K562 (cell line): ENCODE data around the gene TPGS1. TPM values are rescaled to one million over a fixed set of nuclear protein-coding genes. Genes with fewer than 3 reads are reported as not detected.
A peak's percentile ranks its signal among the peaks of the same experiment; 100 is the strongest.

ENCODE experiments used
- ATAC-seq: fragments of 200-7000 bp; cut with Tn5 transposase; 3 replicates; pipeline ENCODE4 v1.9.1; 2020; ENCODE audit warnings: moderate library complexity
- BruUV-seq: library from RNA; stranded (reverse); fragments of 400-500 nt; replicated peaks from 2 replicates; lab custom pipeline; 2021; lab: Mats Ljungman, UMichigan
- CTCF ChIA-PET: fragments of 300-600 bp; formaldehyde crosslinking; extraction: SDS; loops from one replicate; lab custom pipeline; 2021; ENCODE audit warnings: low intra/inter-chr PET ratio; lab: Yijun Ruan, JAX
- POLR2A ChIA-PET: fragments of 300-600, 350-650 bp; sonication (Branson Sonifier 250); formaldehyde crosslinking; extraction: SDS; loops from one replicate; lab custom pipeline; 2021; ENCODE audit warnings: antibody characterized with exemption, inconsistent platforms; lab: Yijun Ruan, JAX
- DNase-seq, 4 experiments: peaks; one replicate each; pipeline versions ENCODE4 v3.0.0 to v3.0.0-alpha.2; 2011 to 2018; ENCODE audit warnings: low spot score in 3 of 4, mixed read lengths in 3 of 4; ENCODE audit errors: extremely low read depth in 1 of 4
- FAIRE-seq: peaks from 2 replicates; lab custom pipeline; 2011; peaks lifted over from hg19 to GRCh38; lab: Jason Lieb, UNC
- H2AFZ ChIP-seq: 2 replicates; pipeline ENCODE4 v1.6.0; 2011; ENCODE audit warnings: low read depth, low read length, control low read depth, inconsistent platforms
- H3K27ac ChIP-seq: fragments of 200-600 bp; 3 replicates; pipeline ENCODE4 v1.8.0; 2011; ENCODE audit warnings: low read depth, mild to moderate bottlenecking, control low read depth, inconsistent platforms, low read length, moderate library complexity, mixed read lengths; ENCODE audit errors: extremely low read depth
- H3K27me3 ChIP-seq, 2 experiments: fragments of 300-600 bp in 1 of 2; 2 replicates in 1 of 2; 3 replicates in 1 of 2; pipeline versions ENCODE4 v1.6.0 to v1.8.0; 2011; ENCODE audit warnings: inconsistent platforms in 2 of 2, low read length in 2 of 2, mild to moderate bottlenecking in 1 of 2, mixed read lengths in 1 of 2, moderate library complexity in 1 of 2; ENCODE audit not compliant: control insufficient read depth in 2 of 2, insufficient read depth in 2 of 2
- H3K36me3 ChIP-seq: fragments of 300-600 bp; 3 replicates; pipeline ENCODE4 v1.8.0; 2011; ENCODE audit warnings: mild to moderate bottlenecking, low read length, inconsistent platforms; ENCODE audit not compliant: control insufficient read depth, insufficient read depth
- H3K4me1 ChIP-seq, 2 experiments: fragments of 200-600 bp in 1 of 2; replicated peaks in 1 of 2; 2 replicates in 1 of 2; 3 replicates in 1 of 2; pipeline versions ENCODE4 v1.5.1 to v1.8.0; 2011; ENCODE audit warnings: inconsistent platforms in 2 of 2, low read length in 2 of 2, mild to moderate bottlenecking in 1 of 2, mixed read lengths in 1 of 2, moderate library complexity in 1 of 2; ENCODE audit not compliant: control insufficient read depth in 2 of 2, insufficient read depth in 2 of 2
- H3K4me2 ChIP-seq: 2 replicates; pipeline ENCODE4 v1.6.1; 2011; ENCODE audit warnings: low read length, control low read depth, inconsistent platforms, mixed read lengths; ENCODE audit not compliant: insufficient read depth
- H3K4me3 ChIP-seq: fragments of 200-600 bp; sonication (generic), shearing (Covaris generic); 2 replicates; pipeline ENCODE4 v1.5.1; 2016; ENCODE audit warnings: control low read depth, inconsistent platforms
- H3K79me2 ChIP-seq: fragments of 200-600 bp; 3 replicates; pipeline ENCODE4 v1.8.0; 2011; ENCODE audit warnings: low read length, inconsistent platforms; ENCODE audit not compliant: control insufficient read depth, insufficient read depth
- H3K9ac ChIP-seq, 2 experiments: 2 replicates each; pipeline versions ENCODE4 v1.6.0 to v1.6.1; 2011; ENCODE audit warnings: low read depth in 2 of 2, low read length in 2 of 2, control low read depth in 1 of 2, inconsistent platforms in 1 of 2, mild to moderate bottlenecking in 1 of 2, mixed read lengths in 1 of 2; ENCODE audit not compliant: insufficient read depth in 1 of 2
- H3K9me1 ChIP-seq: one replicate; pipeline ENCODE4 v1.6.0; 2011; ENCODE audit warnings: inconsistent platforms, mild to moderate bottlenecking, low read length, moderate library complexity; ENCODE audit not compliant: control insufficient read depth, insufficient read depth
- H3K9me3 ChIP-seq: replicated peaks from 2 replicates; pipeline ENCODE4 v1.5.1; 2011; ENCODE audit warnings: low read depth, low read length, inconsistent platforms; ENCODE audit not compliant: control insufficient read depth, insufficient read depth
- H4K20me1 ChIP-seq: replicated peaks from 2 replicates; pipeline ENCODE4 v1.6.1; 2011; ENCODE audit warnings: low read length, inconsistent platforms, mixed read lengths; ENCODE audit not compliant: control insufficient read depth, insufficient read depth
- HNRNPLL ChIP-seq: fragments of 200-400 bp; formaldehyde crosslinking; IDR thresholded peaks from 2 replicates; pipeline ENCODE4 v1.6.1; 2017; ENCODE audit warnings: low read length, low read depth, mild to moderate bottlenecking; ENCODE audit not compliant: poor library complexity, severe bottlenecking
- POLR2G ChIP-seq: fragments of 200-400 bp; formaldehyde crosslinking; IDR thresholded peaks from 2 replicates; pipeline ENCODE4 v1.6.1; 2017; ENCODE audit warnings: low read depth, mild to moderate bottlenecking, antibody characterized with exemption, low read length, moderate library complexity
- RBM22 ChIP-seq: fragments of 200-400 bp; formaldehyde crosslinking; IDR thresholded peaks from 2 replicates; pipeline ENCODE4 v1.6.1; 2018; ENCODE audit warnings: low read length, low read depth; ENCODE audit not compliant: poor library complexity, severe bottlenecking
- WGBS: fragments of 100-300 bp; shearing (Covaris generic); methylation state at CpG from one replicate; pipeline ENCODE4 v1.1.6; 2016; ENCODE audit warnings: low coverage, mixed read lengths; ENCODE audit not compliant: insufficient coverage; ENCODE audit errors: missing lambda C conversion rate; 5-methylcytosine and 5-hydroxymethylcytosine counted together
- in situ Hi-C: fragments of 300-500 bp; cut with MboI; formaldehyde crosslinking; loops from 4 replicates; pipeline ENCODE4 v1.15.0; 2018; ENCODE audit warnings: inconsistent platforms, mixed read lengths
- intact Hi-C: fragments of 100-400 bp; cut with micrococcal nuclease; formaldehyde crosslinking; loops from 2 replicates; pipeline ENCODE4 v1.14.2; 2022
- polyA plus RNA-seq, 8 experiments: library from polyadenylated mRNA; depleted of rRNA in 4 of 8; stranded (reverse) in 5 of 8; unstranded in 3 of 8; fragments of >200 nt; fragmentation: Nextera tagmentation in 2 of 8; fragmentation: Illumina TruSeq in 1 of 8; extraction: Ambion mirVana in 2 of 8; extraction: Trizol in 1 of 8; gene quantifications; 2 replicates each; pipeline versions ENCODE4 v1.2.1 to v1.2.3, GENCODE V29; 2011 to 2014; ENCODE audit warnings: inconsistent platforms in 1 of 8, missing spikeins in 1 of 8
- total RNA-seq, 7 experiments: library from RNA; depleted of rRNA in 6 of 7; stranded (reverse); fragments of >200 nt in 6 of 7; fragmentation: Illumina TruSeq in 2 of 7; extraction: Trizol in 2 of 7; gene quantifications; 2 replicates each; pipeline versions ENCODE4 v1.2.1 to v1.2.3, GENCODE V29; 2011 to 2021; ENCODE audit warnings: low replicate concordance in 1 of 7
- TF ChIP-seq, protein P1 (sequence below): sonication (generic); formaldehyde crosslinking; IDR thresholded peaks from 2 replicates; pipeline ENCODE4 v1.9.0; 2022; ENCODE audit warnings: mild to moderate bottlenecking, missing genetic modification reagents

Gene TPGS1
- total and polyA plus RNA-seq, 9 of the 15 experiments (the other 6 are each of a cell fraction or from before 2014, with no cell fraction given): 0.30 to 31.6 (median 1.2) TPM; not detected in 2

DNA sequence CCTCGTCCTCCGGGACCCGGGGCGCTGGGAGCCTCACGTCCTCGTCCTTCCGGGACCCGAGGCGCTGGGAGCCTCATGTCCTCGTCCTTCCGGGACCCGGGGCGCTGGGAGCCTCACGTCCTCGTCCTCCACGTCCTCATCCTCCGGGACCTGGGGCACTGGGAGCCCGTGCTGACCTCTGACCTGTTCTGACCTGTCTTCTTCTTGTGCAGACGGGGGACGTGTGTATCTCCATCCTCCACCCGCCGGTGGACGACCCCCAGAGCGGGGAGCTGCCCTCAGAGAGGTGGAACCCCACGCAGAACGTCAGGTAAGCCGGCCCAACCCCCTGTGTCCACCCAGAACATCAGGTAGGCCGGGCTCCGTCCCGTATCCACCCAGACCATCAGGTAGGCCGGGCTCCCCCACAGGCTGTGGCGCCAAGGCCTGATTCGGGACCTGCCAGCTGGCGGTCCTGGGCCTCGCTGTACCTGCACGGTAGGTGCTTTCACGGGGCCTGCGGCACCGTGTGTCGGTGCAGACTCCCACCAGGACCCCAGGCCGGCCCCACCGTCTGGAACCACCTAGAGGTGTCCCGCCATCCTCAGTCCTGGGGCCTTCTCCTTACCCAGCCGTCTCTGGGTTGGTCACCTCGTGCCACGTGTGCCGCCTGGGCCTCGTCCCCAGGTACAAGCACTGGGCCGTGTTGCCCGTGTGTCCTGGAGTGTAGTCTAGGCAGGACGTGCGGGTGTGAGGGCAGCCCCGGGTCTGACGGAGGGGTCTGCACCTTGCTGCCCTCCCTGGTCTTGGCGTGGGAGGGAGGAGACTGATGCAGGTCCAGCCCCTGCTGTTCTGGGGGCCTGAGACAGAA lies 29.0 kb downstream of the TPGS1 start:
- peaks cover 16% of the 10 kb centered on the region for H4K20me1 ChIP-seq
- ChIA-PET POLR2A (no interaction called here), CTCF (interaction anchor here (0.6 kb wide), 1 partner anchor 114 kb away, joined by 5 read pairs; no protein-coding TSS in a partner anchor)

More for the DNA sequence above, 29.0 kb downstream of the TPGS1 start:
- Histone ChIP-seq H3K4me2 (no peak overlapping the region), H3K79me2 (peaks cover 49% of the 10 kb centered on the region), H3K4me1 (peaks cover 9 to 72% of the 10 kb centered on the region in 2 experiments; a peak in 4 of 5 replicates)
- no TSS peak for BruUV-seq
- WGBS: 94% methylated on average over 39 of the region's 55 CpGs
- TF ChIP-seq HNRNPLL: no peak
- TF ChIP-seq RBM22: peak; percentile 20
- TF ChIP-seq, protein P1, sequence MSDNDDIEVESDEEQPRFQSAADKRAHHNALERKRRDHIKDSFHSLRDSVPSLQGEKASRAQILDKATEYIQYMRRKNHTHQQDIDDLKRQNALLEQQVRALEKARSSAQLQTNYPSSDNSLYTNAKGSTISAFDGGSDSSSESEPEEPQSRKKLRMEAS (CRISPR knock-in tag): peak; percentile 18; the same call in 1 of the 2 replicates
- TF ChIP-seq POLR2G: peak; percentile 9; the same call in 1 of the 2 replicates
- TF ChIP-seq, all 486 proteins: peak for 3
- peaks cover 6% of the 10 kb centered on the region for H3K9me1 ChIP-seq
- H3K9me3 ChIP-seq: no peaks in the 10 kb centered on the region
- no peaks in the 10 kb centered on the region for H3K27me3 ChIP-seq
- no peak for FAIRE-seq
- intact Hi-C loops (loop anchor here (10.0 kb wide), 1 partner anchor 49 kb away; the partner anchor contains the start of gene HCN2), in situ Hi-C loops (no loop called here)
- no peak overlapping the region for H2AFZ ChIP-seq
- peak in 1 of 4 experiments; percentile 23 for DNase-seq
- no peak for ATAC-seq
- peaks cover 67% of the 10 kb centered on the region; the same call in 2 of the 3 replicates for H3K36me3 ChIP-seq
- no peak overlapping the region for H3K9ac ChIP-seq
- no peak overlapping the region for H3K4me3 ChIP-seq
- H3K27ac ChIP-seq: no peak overlapping the region
